GM12891 (cell line): ENCODE measurements around the gene YY1.

Source experiments
- DNase-seq: peaks from one replicate; pipeline ENCODE4 v3.0.0; 2011; ENCODE audit warnings: low spot score; ENCODE audit not compliant: insufficient read length
- FAIRE-seq: peaks from 2 replicates; lab custom pipeline; 2011; peaks lifted over from hg19 to GRCh38; lab: Jason Lieb, UNC
- PAX5 ChIP-seq: IDR thresholded peaks from 2 replicates; pipeline ENCODE4 v1.6.1; 2011; ENCODE audit warnings: low read length, moderate library complexity, mild to moderate bottlenecking; ENCODE audit not compliant: insufficient read depth, severe bottlenecking
- POLR2A ChIP-seq: IDR thresholded peaks from 2 replicates; pipeline ENCODE4 v1.6.1; 2011; ENCODE audit warnings: low read depth, low read length, control low read depth
- POLR2AphosphoS5 ChIP-seq: IDR thresholded peaks from 2 replicates; pipeline ENCODE4 v1.6.1; 2011; ENCODE audit warnings: low read depth, low read length, control low read depth
- POU2F2 ChIP-seq: IDR thresholded peaks from 2 replicates; pipeline ENCODE4 v1.6.1; 2011; ENCODE audit warnings: low read depth, mild to moderate bottlenecking, control low read depth, low read length, moderate library complexity
- SPI1 ChIP-seq: IDR thresholded peaks from 2 replicates; pipeline ENCODE4 v1.6.1; 2011; ENCODE audit warnings: low read depth, low read length, control low read depth
- TAF1 ChIP-seq: IDR thresholded peaks from 2 replicates; pipeline ENCODE4 v1.6.1; 2011; ENCODE audit warnings: low read depth, low read length, control low read depth

Gene YY1

DNA sequence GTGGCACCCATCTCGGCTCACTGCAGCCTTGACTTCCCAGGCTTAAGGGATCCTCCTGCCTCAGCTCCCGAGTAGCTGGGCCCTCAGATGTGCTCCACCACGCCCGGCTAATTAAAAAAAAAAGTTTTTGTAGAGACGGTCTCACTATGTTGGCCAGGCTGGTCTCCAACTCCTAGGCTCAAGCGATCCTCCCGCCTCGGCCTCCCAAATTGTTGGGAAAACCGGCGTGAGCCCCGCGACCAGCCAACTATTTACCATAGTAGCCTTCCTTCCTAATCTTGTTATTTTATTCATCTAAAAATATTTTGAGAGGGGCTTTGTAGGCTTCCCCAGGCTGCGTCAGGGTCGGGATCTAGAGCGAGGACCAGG is 25.4 kb upstream of the YY1 start:
- DNase-seq: no peak
- no peak for TF ChIP-seq TAF1
- no peak for TF ChIP-seq POLR2AphosphoS5
- no peak for TF ChIP-seq POLR2A
- TF ChIP-seq SPI1: no peak
- TF ChIP-seq POU2F2: no peak
- no peak for TF ChIP-seq PAX5
- no peak for FAIRE-seq

GRCh38 chr14:100213956-100214769 is 24.8 kb upstream of the YY1 start:
- TF ChIP-seq POLR2AphosphoS5: peak; percentile 84
- no peak for TF ChIP-seq SPI1
- no peak for TF ChIP-seq TAF1
- peak; percentile 72 for TF ChIP-seq POLR2A
- no peak for TF ChIP-seq POU2F2
- DNase-seq (peak; percentile 97), FAIRE-seq (peak; percentile 93)

GRCh38 chr14:100214770-100215083 is 24.2 kb upstream of the YY1 start:
- FAIRE-seq: no peak
- DNase-seq: no peak
- TF ChIP-seq SPI1 (no peak), POU2F2 (0 out of 2 replicates have a peak, but pooled peaks have one; percentile 19)

DNA sequence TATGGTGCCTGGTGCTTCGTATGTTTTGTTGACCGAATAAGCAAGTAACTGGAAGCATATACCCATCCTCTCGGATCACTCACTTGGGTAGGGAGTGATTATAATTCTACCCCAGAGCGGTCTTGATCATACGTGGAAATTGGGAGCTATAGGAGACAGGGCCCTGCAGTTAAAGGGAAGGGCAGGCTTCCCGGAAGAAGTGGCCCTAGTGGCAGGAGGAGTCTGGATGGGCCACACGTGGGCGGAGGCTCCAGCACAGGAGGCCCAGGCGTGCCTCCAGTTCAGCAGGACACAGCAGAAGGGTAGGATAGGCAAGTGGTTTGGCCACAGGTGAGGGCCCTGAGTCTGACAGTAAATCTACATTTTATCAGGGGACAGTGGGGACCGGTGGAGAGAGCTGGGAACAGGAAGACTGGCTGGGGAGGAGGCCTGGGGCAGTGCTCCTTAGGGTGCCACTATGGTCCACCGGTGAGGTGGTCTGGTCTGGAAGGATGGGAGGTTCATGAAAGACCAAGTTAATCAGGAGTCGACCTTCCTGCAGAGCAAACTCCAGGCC is 23.5 kb upstream of the YY1 start:
- no peak for FAIRE-seq
- no peak for TF ChIP-seq POLR2AphosphoS5
- TF ChIP-seq SPI1: no peak
- TF ChIP-seq TAF1: no peak
- no peak for TF ChIP-seq POLR2A
- no peak for TF ChIP-seq POU2F2
- no peak for TF ChIP-seq PAX5

DNA sequence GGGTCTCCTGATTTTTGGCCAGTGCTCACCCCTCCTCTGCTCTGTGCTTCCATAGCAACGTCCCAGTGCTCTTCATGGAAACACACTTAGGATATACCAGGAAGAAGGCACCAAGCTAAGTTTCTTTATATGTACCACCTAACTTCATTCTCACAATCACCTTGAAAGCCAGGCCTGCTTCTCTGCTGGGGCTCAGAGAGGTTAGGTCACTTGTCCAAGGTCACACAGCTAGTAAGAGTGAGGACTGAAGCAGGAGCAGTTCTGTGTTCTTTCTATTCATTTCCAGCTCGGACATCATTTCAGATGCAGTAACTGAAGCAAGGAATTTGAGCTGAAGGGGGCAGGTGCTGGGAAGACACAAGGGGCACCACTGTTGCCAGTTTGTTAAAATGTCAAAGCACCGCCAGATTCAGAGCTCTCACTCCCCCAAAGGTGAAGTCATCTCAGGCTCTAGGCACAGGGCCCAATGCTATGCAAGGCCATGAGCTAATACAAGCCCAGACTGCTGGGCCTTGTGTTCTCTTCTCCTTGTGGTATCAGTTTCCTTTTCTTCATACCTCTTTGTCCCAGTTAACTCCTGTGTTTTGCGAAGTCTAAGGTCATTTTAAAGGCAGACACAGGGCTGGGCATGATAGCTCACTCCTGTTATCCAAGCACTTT is 19.7 kb upstream of the YY1 start:
- no peak for DNase-seq
- TF ChIP-seq TAF1: no peak
- TF ChIP-seq SPI1: no peak
- TF ChIP-seq POLR2AphosphoS5: no peak
- TF ChIP-seq PAX5: no peak
- no peak for TF ChIP-seq POU2F2
- no peak for TF ChIP-seq POLR2A
- FAIRE-seq: peak; percentile 56

More for the DNA sequence above, 23.5 kb upstream of the YY1 start:
- no peak for DNase-seq

DNA sequence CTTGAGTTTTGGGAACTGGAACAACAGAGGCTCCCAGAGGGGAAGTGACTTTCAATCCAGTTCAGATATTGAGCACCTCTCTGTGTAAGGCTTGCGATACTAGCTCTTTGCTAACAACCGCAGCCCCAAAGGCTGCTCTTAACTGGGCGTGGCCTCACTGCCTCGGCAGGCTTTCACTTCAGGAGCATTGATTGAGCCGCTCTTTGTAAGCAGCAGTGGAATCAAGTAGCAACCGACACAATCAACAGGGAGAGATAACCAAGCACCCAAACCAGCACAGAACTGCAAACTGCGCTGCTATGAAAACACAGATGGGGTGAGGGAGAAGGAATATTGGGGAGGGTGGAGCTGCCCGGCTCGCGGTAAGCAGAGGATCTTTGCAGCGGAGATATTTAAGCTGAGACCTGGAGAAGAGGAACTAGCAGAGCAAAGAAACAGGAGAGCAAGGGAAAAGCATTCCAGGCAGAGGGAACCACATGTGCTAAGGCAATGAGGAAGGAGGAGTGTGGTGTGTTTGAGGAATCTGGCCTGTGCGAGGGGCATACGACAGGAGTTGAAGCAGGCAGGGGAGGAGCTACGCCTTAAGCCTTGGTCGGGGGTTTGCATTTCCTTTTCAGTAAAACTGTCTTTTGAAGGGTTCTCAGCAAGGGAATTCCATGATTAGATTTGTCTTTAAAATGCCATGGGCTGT is 17.3 kb upstream of the YY1 start:
- no peak for DNase-seq

DNA sequence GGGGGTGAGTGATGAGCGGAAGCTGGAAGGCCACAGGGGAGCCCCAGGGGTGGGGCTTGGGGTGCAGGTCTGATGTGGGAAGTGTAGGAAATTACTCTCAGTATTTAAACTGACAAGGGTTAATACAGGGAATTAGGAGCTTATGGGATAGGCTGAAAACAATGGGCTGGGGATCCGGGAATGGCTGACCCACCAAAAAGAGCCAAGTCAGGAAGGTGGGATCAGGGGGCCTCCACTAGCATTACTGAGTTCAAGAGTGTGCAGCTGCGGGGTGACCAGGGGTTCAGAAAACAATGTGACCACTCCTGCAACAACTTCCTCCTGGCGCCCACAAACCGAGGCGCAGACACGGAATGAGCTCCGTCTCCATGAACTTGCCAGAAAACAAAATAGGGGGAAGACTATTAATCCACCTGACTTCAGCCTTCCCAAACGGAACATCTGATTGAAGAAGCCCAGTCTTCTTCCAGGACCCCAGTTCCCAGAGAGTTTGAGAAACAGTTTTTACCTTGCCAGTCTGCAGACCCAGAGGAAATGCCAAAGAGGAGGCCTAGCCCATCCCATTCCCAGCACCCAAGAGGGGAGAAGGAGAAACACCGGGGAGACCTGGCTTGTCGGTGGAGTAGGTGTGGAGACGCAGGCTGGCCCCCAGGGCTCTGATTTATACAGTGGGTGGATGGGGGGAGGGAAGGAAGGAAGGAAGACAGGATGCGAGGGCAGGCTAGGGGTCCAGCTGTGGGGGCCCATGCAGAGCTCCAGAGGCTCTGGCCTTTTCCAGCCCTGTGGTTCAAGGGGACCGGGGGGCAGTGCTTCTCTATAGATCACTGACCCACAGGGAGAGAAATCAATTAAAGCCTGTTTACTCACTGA is 16.5 kb upstream of the YY1 start:
- DNase-seq (no peak), FAIRE-seq (no peak)
- 0 out of 2 replicates have a peak, but pooled peaks have one; percentile 12 for TF ChIP-seq POU2F2
- peak; percentile 5; the same call in 1 of the 2 replicates for TF ChIP-seq POLR2AphosphoS5
- no peak for TF ChIP-seq TAF1

More for the DNA sequence above, 17.3 kb upstream of the YY1 start:
- FAIRE-seq: peak; percentile 99
- TF ChIP-seq POLR2AphosphoS5: peak; percentile 60; the same call in 1 of the 2 replicates
- no peak for TF ChIP-seq PAX5
- TF ChIP-seq POLR2A: peak; percentile 68; the same call in 1 of the 2 replicates
- TF ChIP-seq POU2F2: peak; percentile 45; the same call in 1 of the 2 replicates
- TF ChIP-seq SPI1: peak; percentile 84
- peak; percentile 57; the same call in 1 of the 2 replicates for TF ChIP-seq TAF1

DNA sequence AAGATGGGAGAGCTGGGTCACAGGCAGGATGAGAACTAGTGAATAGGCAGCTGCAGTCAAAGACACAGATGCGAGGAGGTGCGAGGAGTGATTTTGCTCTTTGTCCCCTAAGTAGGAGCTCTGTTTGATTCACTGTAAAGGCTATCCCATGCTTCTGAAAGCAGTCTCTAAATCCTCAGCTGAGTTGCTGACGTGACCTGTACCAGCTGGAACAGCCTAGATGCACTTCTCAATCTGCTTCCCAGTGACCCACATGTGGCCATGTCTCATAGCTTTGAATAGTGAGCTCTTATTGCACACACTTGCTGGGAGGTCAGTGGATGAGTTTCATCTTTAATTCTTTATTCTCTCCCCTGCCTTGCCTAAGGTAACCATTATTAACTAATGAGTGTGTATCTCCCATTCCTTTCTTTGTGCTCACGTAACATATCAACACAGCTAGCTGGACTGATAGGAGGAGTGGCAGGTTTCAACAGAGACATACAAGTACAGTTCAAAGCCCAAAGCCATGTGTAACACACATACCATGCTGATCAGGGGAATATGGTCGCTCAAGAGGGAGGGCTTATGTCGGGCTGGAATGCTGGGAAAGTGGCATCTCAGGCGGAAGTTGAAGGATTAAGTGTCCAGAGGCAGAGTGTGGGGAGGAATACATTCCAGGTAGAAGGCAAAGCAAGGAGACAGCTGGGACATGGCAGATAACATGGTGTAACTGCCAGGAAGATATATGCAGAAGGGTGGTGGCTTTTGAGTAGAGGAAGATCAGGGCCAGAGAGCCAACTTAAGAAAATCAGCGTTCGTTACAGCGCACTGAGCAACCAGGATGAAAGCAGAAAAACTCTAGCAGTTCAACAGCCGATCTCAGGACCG is 15.4 kb upstream of the YY1 start:
- FAIRE-seq (peak; percentile 81), DNase-seq (no peak)
- TF ChIP-seq PAX5: no peak
- no peak for TF ChIP-seq POU2F2
- TF ChIP-seq POLR2AphosphoS5: no peak
- TF ChIP-seq TAF1: no peak
